ENCODE results near the gene KASH5.
A peak's percentile ranks its signal among the peaks of the same experiment; 100 is the strongest.

Gene KASH5

DNA sequence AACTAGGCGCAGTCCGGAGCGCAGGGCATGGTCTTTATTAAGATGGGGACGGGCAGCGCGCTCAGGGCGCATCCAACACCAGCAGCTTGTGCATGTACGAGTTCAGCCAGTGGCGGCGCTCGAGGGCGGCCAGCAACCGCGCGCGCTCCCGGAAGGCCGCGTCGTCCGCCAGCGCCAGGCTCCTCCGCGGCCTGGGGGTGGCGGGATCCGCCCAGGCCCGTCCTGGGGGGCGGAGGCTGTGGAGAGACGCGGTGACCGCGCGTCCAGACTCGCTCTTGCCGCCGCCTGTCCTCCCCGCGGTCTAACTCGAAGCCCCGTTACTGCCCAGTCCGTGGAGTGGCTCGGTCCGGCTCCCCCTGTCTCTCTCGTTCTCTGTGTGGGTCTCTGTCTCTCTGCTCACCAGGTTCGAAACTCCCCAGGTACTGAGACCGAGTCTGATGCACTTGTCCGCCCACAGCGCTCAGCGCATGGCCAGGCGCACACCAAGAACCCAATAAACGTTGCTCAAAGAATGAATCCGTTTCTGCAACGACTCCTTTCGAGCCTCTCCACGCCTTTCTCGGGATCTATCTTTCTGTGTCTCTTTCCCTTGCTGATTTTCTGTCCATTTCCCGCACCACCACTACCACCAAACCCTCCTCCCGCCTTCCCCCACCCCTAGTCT, 34.5 kb downstream of the KASH5 start:
- DNase-seq (ENCODE audit: low spot score) = no peak

DNA sequence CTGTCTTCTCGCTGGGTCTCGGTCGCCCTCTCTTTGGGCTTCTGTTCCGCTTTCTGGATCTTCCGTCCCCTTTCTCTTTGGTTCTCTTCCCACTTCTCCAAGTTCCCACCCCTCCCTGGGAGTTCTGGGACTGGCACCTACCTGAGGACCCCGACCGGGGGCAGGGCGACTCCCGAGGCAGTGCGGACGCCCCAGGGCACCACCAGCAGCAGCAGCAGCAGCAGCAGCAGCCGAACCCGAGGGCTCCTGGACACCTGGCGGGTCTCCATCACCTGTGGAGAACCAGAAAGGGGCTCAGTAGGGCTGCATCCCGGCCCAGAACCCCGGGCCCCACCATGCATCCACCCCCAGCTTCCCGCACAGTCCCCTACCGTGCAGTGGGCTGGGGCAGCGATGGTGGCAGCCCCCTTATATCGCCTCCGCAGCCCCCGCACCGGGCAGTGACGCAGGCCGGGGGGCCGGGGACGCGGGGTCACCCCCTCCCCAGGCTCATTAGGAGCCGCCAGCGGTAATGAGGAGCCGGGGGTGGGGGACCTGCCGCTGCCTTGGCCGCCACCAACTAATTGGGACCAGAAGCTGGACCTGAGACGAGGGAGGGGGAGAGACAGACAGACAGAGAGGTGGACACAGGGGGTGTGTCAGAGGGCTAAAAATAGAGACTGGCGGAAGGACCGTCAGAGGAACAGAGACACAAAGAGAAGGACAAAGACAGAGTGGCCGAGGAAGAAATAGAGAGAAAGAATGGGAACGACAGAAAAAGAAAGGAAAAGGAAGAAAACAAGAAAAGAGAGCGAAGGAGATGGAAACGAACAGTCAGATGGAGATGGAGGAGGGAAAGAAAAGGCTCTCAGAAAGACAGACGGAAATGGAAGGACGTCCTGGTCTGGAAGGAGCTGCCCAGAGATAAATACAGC, 35.3 kb downstream of the KASH5 start, which contains the start of gene PTH2:
Gene PTH2, minus strand, starts transcription at position 371 of the 914 bp plus-strand sequence. Its CDS starts 102 bp downstream, at position 269.
- no peak for DNase-seq (ENCODE audit: low spot score)

DNA sequence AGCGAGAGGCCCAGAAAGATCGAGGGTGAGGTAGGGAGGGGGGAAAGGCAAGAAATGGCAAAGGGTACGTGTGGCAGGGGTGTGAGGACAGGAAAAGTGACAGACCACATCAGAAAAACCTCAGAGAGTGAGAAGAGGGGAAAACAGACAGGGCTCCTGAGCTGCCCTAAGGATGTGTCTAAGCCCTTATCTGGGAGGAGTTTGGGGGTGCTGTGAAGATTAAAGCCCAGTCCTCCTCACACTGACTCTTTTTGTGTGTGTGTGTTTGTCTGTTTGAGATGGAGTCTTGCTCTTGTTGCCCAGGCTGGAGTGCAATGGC, 35.9 kb downstream of the KASH5 start:
- DNase-seq (ENCODE audit: low spot score) = no peak

- DNase-seq (ENCODE audit: low spot score) = no peak
Measured at GRCh38 chr19:49425178-49425577, 37.1 kb downstream of the KASH5 start, which contains the start of gene GFY. TSS of gene GFY (plus strand) at chr19:49425388. CDS start at chr19:49426431, 1,043 bp downstream.

GRCh38 chr19:49425922-49426592, 38.0 kb downstream of the KASH5 start:
- DNase-seq (ENCODE audit: low spot score) = peak; percentile 38

- no peak for DNase-seq (ENCODE audit: low spot score)
Measured at GRCh38 chr19:49427339-49427738, 39.3 kb downstream of the KASH5 start.

GRCh38 chr19:49427855-49428546, 40.0 kb downstream of the KASH5 start:
- DNase-seq (ENCODE audit: low spot score) = no peak

DNA sequence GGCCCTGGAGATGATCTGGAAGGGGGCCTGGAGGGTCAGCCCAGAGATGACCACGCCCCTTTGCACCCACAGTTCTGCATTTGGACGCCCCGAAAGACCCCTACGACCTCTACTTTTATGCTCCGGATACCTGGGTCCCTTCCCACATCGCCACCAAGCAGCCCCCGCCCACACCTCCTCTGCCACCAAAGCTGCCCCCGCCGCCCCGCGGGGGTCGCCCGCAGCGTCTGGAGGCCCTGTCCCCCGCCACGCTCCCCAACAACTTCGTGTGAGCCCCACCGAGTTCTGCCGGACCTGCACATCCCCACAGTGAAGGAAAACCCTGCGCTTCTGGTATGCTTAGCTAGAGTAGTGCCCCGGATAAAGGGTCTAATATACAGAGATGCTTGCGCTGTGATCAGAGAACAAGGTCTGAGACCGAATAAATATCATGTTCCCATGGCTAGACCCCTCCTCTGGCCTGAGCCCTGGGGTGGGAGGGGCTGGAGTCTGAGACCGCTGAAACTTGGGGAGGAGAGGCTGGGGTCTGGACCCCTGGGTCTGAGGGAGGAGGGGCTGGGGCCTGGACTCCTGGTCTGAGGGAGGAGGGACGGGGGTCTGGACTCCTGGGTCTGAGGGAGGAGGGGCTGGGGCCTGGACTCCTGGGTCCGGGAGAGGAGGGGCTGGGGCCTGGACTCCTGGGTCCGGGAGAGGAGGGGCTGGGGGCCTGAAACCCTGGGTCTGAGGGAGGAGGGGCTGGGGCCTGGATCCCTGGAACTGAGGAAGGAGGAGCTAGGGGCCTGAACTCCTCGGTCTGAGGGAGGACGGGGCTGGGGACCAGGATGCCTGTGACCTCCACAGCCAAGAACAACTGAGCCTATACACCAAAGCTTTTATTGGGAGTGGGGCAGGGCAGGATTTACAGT, 40.8 kb downstream of the KASH5 start:
- no peak for DNase-seq (ENCODE audit: low spot score)

GRCh38 chr19:49430172-49430677, 42.2 kb downstream of the KASH5 start:
- DNase-seq (ENCODE audit: low spot score) = no peak

GRCh38 chr19:49430678-49431329, 42.8 kb downstream of the KASH5 start:
- DNase-seq (ENCODE audit: low spot score) = peak; percentile 64

- peak; percentile 56 for DNase-seq (ENCODE audit: low spot score)
Measured at GRCh38 chr19:49431330-49431749, 43.3 kb downstream of the KASH5 start.

- no peak for DNase-seq (ENCODE audit: low spot score)
Measured at GRCh38 chr19:49432141-49433073, 44.4 kb downstream of the KASH5 start.

- DNase-seq (ENCODE audit: low spot score) = no peak
Measured at GRCh38 chr19:49433240-49433901, 45.3 kb downstream of the KASH5 start.

DNA sequence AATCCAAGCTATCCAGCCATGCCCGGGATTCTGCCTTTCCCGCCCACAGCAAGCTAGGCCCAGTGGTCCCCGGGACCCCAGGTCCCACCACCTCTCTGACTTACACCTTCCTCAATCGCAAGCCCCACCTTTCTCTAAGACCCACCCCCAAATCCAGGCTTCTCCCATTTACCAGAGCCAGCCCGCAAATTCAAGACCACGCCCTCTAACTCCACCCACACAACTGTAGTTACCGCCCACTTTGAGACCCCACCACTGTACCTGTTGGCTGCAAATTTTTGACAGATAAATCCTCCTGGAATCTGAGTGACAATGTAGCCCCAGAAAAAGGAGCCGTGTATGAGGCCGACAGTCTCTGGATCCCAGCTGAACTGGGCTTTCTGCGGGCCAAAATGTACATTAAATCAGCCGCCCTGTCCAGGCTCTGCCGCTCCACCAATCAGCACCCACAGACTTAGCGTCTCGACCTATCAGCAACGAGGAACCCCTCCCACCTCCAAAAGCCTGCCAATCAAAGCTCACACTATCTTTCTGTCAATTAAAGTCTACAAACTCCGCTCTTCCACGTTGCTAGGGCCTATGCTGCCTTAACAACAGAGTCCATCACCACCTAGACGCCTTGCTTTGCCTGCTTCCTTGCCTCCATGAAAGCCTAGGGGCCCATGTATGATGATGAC, 47.0 kb downstream of the KASH5 start:
- peak; percentile 58 for DNase-seq (ENCODE audit: low spot score)

DNA sequence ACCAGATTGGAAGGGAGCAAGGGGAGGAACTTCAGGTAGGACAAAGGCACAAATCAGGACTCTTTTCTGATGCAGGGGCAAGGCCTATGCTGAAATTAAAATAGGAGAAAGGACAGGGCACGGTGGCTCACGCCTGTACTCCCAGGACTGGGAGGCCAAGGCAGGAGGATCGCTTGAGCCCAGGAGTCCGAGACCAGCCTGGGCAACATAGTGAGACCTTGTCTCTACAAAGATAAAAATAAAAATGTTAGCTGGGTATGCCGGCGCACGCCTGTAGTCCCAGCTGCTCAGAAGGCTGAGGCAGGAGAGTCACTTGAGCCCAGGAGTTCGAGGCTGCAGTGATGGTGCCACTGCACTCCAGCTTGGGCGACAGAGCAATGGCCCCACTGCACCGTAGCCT, 47.6 kb downstream of the KASH5 start:
- no peak for DNase-seq (ENCODE audit: low spot score)

DNA sequence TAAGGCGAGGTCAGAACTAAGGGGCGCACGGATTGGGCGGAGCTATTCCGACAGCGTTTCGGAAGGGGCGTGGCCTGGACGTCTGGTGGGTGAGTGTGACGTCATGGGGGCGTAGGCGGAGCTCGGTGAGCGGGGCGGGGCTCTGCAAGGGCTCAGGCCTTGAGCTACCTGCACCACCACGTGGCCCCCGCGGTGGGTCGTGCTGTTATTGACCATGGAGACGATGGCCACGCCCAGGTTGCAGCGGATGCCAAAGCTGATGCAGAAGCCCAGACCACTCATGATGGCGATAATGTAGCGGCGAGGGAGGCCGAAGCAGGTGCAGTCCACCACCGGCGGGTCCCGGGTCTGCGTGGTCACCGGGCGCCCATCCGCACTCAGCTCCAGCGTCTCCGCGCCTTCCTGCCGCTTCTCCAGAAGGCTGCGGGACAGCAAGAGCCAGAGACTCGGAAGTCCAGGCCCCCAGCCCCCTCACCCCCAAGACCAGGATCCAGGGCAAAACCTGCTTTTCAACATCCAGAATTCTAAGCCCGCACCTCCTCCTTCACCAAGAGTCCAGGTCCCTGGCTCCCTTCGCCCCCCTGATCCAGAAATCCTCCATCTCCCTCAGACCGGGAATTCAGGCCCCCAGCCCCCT, 48.5 kb downstream of the KASH5 start:
- DNase-seq (ENCODE audit: low spot score) = peak; percentile 67

- DNase-seq (ENCODE audit: low spot score) = no peak
Measured at GRCh38 chr19:49437231-49437630, 49.2 kb downstream of the KASH5 start.
